Body of pancreas (tissue), 4 donors: ENCODE measurements around the gene ACOT7. TPM values are rescaled to one million over a fixed set of nuclear protein-coding genes. Genes with fewer than 3 reads are reported as not detected.

Experiments used
- ATAC-seq: fragments of 150-250 bp; one replicate; pipeline ENCODE4 v1.9.1; 2016
- DNase-seq, 4 donors: peaks; one replicate each; pipeline ENCODE4 v3.0.0-alpha.2; 2019
- H3K27ac ChIP-seq, 4 donors: fragments of 200-600 bp; sonication (generic); 1 replicate in 3 of 4; 2 replicates in 1 of 4; pipeline versions ENCODE4 v1.5.1 to v1.6.1; 2016 to 2019; ENCODE audit warnings: mild to moderate bottlenecking in 1 of 4, mixed read lengths in 1 of 4, moderate library complexity in 1 of 4
- H3K27me3 ChIP-seq, 2 donors: fragments of 200-600 bp; sonication (generic); one replicate each; pipeline ENCODE4 v1.6.0; 2016; ENCODE audit warnings: mild to moderate bottlenecking in 1 of 2
- H3K36me3 ChIP-seq, 2 donors: fragments of 200-600 bp; sonication (generic); replicated peaks in 1 of 2; 2 replicates each; pipeline ENCODE4 v1.5.1; 2016; ENCODE audit warnings: low read depth in 2 of 2; ENCODE audit not compliant: insufficient read depth in 1 of 2
- H3K4me1 ChIP-seq: fragments of 200-600 bp; sonication (generic); one replicate; pipeline ENCODE4 v1.6.0; 2016
- H3K4me3 ChIP-seq, 2 donors: fragments of 200-600 bp; sonication (generic); 1 replicate in 1 of 2; 2 replicates in 1 of 2; pipeline ENCODE4 v1.5.1; 2016 to 2019
- H3K9me3 ChIP-seq, 3 donors: fragments of 200-600 bp; sonication (generic); 1 replicate in 2 of 3; 2 replicates in 1 of 3; pipeline ENCODE4 v1.5.1; 2016
- POLR2A ChIP-seq, 3 donors: fragments of 450-650 bp; IDR thresholded peaks; one replicate each; pipeline ENCODE4 v1.6.1; 2016; ENCODE audit warnings: antibody characterized with exemption in 3 of 3, mild to moderate bottlenecking in 2 of 3
- WGBS, 2 donors: methylation state at CpG; one replicate each; pipeline ENCODE4 v1.1.5; 2017; 5-methylcytosine and 5-hydroxymethylcytosine counted together
- intact Hi-C: fragments of 100-400 bp; cut with DNase I; formaldehyde crosslinking; loops from one replicate; pipeline ENCODE4 v1.15.1; 2023
- total RNA-seq, 2 donors: library from RNA; depleted of rRNA; stranded (reverse); fragments of >200 nt; gene quantifications; one replicate each; pipeline ENCODE4 v1.1.0, GENCODE V29; 2016
- TF ChIP-seq, protein P1 (sequence below), 7 experiments: fragments of 450-650 bp in 4 of 7; fragments of 200-600 bp in 3 of 7; sonication (generic) in 3 of 7; IDR thresholded peaks; one replicate each; pipeline ENCODE4 v1.5.1; 2016 to 2019; ENCODE audit warnings: antibody characterized with exemption in 7 of 7

The ACOT7 gene
- total RNA-seq, 2 donors from 2014 or later: 6.0 to 33.0 TPM

DNA sequence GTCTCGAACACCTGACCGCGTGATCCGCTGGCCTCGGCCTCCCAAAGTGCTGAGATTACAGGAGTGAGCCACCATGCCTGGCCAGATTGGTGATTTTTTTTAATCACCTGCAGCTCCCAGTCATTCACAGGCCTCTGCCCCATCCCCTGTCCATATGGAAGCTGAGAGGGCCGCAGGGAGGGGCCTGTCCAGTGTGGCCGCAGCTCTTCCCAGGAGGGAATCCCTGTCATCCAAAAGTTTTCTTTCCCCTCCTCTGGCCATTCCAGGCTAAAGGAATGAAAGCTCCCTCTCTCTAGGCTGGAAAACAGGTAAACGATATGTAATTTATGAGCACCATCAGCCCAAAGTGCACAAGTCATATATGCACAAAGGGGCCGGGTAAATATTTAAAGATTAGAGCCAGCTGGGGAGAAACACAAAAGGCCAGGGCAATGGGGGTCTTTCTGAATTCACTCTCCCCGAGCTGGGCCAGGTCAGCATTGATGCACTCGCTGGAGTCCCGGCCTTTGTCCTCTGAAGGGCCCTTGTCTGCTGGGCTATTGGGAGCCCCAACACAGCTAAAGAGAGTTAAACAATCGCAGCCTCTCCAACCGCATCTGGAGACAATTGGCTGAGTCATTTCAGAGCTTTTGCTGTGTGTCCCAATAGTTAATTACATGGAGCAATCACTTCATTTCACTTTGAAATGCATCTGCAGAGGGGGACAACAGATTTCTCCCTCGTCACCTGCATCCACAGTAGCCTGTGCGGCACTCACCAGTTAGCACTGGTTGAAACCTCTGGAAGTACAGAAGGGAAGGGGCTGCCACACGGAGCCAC, 153.4 kb downstream of the ACOT7 start:
- H3K27me3 ChIP-seq: peaks cover 4 to 35% of the 10 kb centered on the region in 2 donors

DNA sequence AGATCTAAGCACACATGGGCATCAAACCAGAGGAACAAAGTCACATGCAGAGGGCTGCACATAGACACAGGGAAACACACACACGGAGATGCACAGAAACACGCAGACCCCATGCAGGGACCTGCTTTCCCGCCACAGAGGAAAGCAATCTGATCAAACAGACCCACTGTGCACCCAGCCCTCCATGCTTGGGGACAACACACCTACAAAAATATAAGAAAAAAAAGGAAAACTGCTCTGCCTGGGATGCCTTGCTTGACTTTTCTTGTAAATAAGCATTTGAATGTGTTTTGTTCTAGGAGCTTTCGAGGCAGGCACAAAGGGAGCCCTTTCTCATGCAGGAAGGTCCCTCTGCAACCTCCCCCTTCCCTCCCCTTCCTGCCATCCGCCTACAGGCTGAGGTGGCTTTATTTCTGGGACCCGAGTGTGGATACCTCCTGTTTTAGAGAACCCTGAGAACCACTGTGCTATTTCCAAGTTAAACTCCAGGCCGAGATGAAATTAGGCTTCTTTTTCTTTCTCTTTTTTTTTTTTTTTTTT, 154.3 kb downstream of the ACOT7 start:
- DNase-seq (no peak), ATAC-seq (no peak)
- no peaks in the 10 kb centered on the region for H3K9me3 ChIP-seq
- H3K4me3 ChIP-seq: no peak overlapping the region
- intact Hi-C loops: no loop called here
- TF ChIP-seq, protein P1, sequence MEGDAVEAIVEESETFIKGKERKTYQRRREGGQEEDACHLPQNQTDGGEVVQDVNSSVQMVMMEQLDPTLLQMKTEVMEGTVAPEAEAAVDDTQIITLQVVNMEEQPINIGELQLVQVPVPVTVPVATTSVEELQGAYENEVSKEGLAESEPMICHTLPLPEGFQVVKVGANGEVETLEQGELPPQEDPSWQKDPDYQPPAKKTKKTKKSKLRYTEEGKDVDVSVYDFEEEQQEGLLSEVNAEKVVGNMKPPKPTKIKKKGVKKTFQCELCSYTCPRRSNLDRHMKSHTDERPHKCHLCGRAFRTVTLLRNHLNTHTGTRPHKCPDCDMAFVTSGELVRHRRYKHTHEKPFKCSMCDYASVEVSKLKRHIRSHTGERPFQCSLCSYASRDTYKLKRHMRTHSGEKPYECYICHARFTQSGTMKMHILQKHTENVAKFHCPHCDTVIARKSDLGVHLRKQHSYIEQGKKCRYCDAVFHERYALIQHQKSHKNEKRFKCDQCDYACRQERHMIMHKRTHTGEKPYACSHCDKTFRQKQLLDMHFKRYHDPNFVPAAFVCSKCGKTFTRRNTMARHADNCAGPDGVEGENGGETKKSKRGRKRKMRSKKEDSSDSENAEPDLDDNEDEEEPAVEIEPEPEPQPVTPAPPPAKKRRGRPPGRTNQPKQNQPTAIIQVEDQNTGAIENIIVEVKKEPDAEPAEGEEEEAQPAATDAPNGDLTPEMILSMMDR (IDR thresholded peaks at IDR 0.05): no peak
- no peak for TF ChIP-seq POLR2A (IDR thresholded peaks at IDR 0.05)
- H3K36me3 ChIP-seq: no peaks in the 10 kb centered on the region
- no peak overlapping the region for H3K27ac ChIP-seq
- H3K4me1 ChIP-seq: peaks cover 20% of the 10 kb centered on the region
- H3K27me3 ChIP-seq: peaks cover 4 to 32% of the 10 kb centered on the region in 2 donors
- WGBS, 2 donors: 39 to 41% methylated on average over 7 of the region's 7 CpGs

More for the DNA sequence above, 153.4 kb downstream of the ACOT7 start:
- intact Hi-C loops: loop anchor here (10.0 kb wide), 1 partner anchor 185 kb away; no protein-coding TSS in a partner anchor
- Histone ChIP-seq H3K36me3 (no peaks in the 10 kb centered on the region), H3K4me3 (no peak overlapping the region), H3K4me1 (peaks cover 13% of the 10 kb centered on the region), H3K9me3 (no peaks in the 10 kb centered on the region), H3K27ac (no peak overlapping the region)
- WGBS, 2 donors: 60 to 74% methylated on average over 17 of the region's 17 CpGs
- DNase-seq (no peak), ATAC-seq (no peak)
- no peak for TF ChIP-seq POLR2A (IDR thresholded peaks at IDR 0.05)
- TF ChIP-seq, protein P1 (IDR thresholded peaks at IDR 0.05): no peak

DNA sequence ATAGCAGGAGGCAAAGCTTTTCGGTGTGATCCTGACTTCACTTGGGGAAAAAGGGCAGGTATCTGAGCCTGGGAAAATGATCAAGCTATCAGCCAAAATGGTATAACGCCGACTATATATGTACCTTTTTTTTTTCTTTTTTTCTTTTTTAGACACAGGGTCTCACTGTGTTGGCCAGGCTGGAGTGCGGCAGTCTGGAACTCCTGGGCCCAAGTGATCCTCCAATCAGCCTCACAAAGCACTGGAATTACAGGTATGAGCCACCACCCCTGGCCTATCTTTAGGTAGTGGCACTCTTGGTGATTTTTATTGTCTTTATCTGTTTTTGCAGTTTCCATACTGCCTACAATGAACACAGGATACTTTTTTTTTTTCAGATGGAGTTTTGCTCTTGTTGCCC, 156.5 kb downstream of the ACOT7 start:
- ATAC-seq (no peak), DNase-seq (no peak)
- TF ChIP-seq, protein P1 (IDR thresholded peaks at IDR 0.05): no peak
- no peak for TF ChIP-seq POLR2A (IDR thresholded peaks at IDR 0.05)
- no peak overlapping the region for H3K4me3 ChIP-seq
- peaks cover 22% of the 10 kb centered on the region for H3K4me1 ChIP-seq
- H3K9me3 ChIP-seq: no peaks in the 10 kb centered on the region
- 91% methylated on average over 4 of the region's 4 CpGs for WGBS, 2 donors
- intact Hi-C loops: no loop called here
- no peak overlapping the region for H3K27ac ChIP-seq
- H3K36me3 ChIP-seq: no peaks in the 10 kb centered on the region
- H3K27me3 ChIP-seq: peaks cover 4 to 15% of the 10 kb centered on the region in 2 donors

DNA sequence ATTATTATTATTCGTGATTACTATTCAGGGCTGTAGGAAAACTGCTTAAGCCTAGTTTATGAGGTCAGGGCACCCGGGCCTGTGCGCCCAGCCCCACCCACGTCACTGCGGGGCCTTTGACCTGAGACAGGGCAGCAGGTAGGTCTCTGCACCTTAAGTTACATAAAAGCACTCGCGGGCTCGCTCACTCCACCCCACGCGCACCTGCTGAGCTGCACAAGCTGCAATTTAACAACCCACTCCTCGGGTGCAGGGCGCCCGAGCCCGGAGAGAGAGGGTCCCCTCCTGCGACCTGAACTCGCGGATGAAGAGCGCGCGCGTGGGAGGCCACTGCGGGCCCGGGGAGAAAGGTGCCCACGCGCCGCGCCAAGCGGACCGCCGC, 158.3 kb downstream of the ACOT7 start:
- Histone ChIP-seq H3K9me3 (no peaks in the 10 kb centered on the region), H3K36me3 (peaks cover 0 to 5% of the 10 kb centered on the region in 2 donors), H3K27ac (peak overlapping the region in 3 of 4 donors; percentile 32 to 71 (median 68)), H3K4me3 (peak overlapping the region; percentile 2 to 67), H3K4me1 (peaks cover 17% of the 10 kb centered on the region), H3K27me3 (no peaks in the 10 kb centered on the region)
- DNase-seq (peak in 3 of 4 donors; percentile 29 to 44 (median 43)), ATAC-seq (peak; percentile 27)
- intact Hi-C loops: no loop called here
- TF ChIP-seq, protein P1 (IDR thresholded peaks at IDR 0.05): no peak
- TF ChIP-seq POLR2A (IDR thresholded peaks at IDR 0.05): no peak
- 0% methylated on average over 6 to 27 of the region's 30 CpGs for WGBS, 2 donors
